Panc1 (cell line): Measurements from ENCODE around the gene MYBPC3. TPM values are rescaled to one million over a fixed set of nuclear protein-coding genes. Genes with fewer than 3 reads are reported as not detected.

Experiments
- ATAC-seq: fragments of 200-7000 bp; cut with Tn5 transposase; 2 replicates; pipeline ENCODE4 v1.9.1; 2020; ENCODE audit warnings: mild to moderate bottlenecking, moderate library complexity
- BruUV-seq: library from RNA; stranded (reverse); fragments of 400-500 nt; replicated peaks from 2 replicates; lab custom pipeline; 2021; lab: Mats Ljungman, UMichigan
- CTCF ChIA-PET: fragments of 300-600 bp; sonication (Branson Sonifier 250); formaldehyde crosslinking; loops from one replicate; lab custom pipeline; 2022; ENCODE audit warnings: antibody characterized with exemption; lab: Charles Lee
- POLR2A ChIA-PET: fragments of 300-600 bp; sonication (Branson Sonifier 250); formaldehyde crosslinking; loops from one replicate; lab custom pipeline; 2022; ENCODE audit warnings: antibody characterized with exemption; lab: Charles Lee
- DNase-seq: peaks from one replicate; pipeline ENCODE4 v3.0.0-alpha.2; 2010; ENCODE audit warnings: low read depth, low spot score
- H3K27ac ChIP-seq: 2 replicates; pipeline ENCODE4 v1.5.1; 2011; ENCODE audit warnings: mild to moderate bottlenecking, low read length, inconsistent platforms
- H3K27me3 ChIP-seq: fragments of 200-500 bp; sonication (Bioruptor generic); 2 replicates; pipeline ENCODE4 v1.6.0; 2014; ENCODE audit warnings: low read length, inconsistent platforms; ENCODE audit not compliant: control insufficient read depth, insufficient read depth
- H3K36me3 ChIP-seq: fragments of 200-500 bp; sonication (Bioruptor generic); 2 replicates; pipeline ENCODE4 v1.5.1; 2014; ENCODE audit warnings: inconsistent platforms, mild to moderate bottlenecking, low read length, moderate library complexity; ENCODE audit not compliant: control insufficient read depth, insufficient read depth
- H3K4me1 ChIP-seq: 2 replicates; pipeline ENCODE4 v1.5.1; 2011; ENCODE audit warnings: inconsistent platforms, mild to moderate bottlenecking, low read length, moderate library complexity; ENCODE audit not compliant: control insufficient read depth, insufficient read depth
- H3K4me3 ChIP-seq, 2 experiments: 2 replicates each; pipeline ENCODE4 v1.5.1; 2011 to 2012; ENCODE audit warnings: low read depth in 2 of 2, low read length in 2 of 2, mild to moderate bottlenecking in 2 of 2, inconsistent platforms in 1 of 2, moderate library complexity in 1 of 2
- H3K9me3 ChIP-seq: fragments of 200-500 bp; sonication (Bioruptor generic); 2 replicates; pipeline ENCODE4 v1.5.1; 2014; ENCODE audit warnings: low read depth, mild to moderate bottlenecking, inconsistent platforms, low read length, moderate library complexity; ENCODE audit not compliant: control insufficient read depth, insufficient read depth
- POLR2AphosphoS5 ChIP-seq: IDR thresholded peaks from 2 replicates; pipeline ENCODE4 v1.6.1; 2012; ENCODE audit warnings: mild to moderate bottlenecking, low read depth, low read length, moderate library complexity
- SIN3A ChIP-seq: IDR thresholded peaks from 2 replicates; pipeline ENCODE4 v1.6.1; 2012; ENCODE audit warnings: low read depth, mild to moderate bottlenecking, low read length, moderate library complexity, borderline replicate concordance; ENCODE audit not compliant: insufficient read depth
- TCF7L2 ChIP-seq: IDR thresholded peaks from 2 replicates; pipeline ENCODE4 v1.6.1; 2011; ENCODE audit warnings: mild to moderate bottlenecking, low read depth, low read length, inconsistent platforms
- in situ Hi-C: cut with HindIII; loops from 2 replicates; pipeline ENCODE4 v1.10.0; 2016; ENCODE audit warnings: low sequenced_read_pairs, low pct_unique_long_range_greater_than_20kb
- intact Hi-C: fragments of 100-400 bp; cut with micrococcal nuclease; formaldehyde crosslinking; loops from one replicate; pipeline ENCODE4 v1.10.0; 2022; ENCODE audit not compliant: unreplicated experiment
- total RNA-seq: library from RNA; stranded (reverse); gene quantifications from one replicate; pipeline ENCODE4 v1.2.1, GENCODE V29; 2021; ENCODE audit not compliant: unreplicated experiment
- TF ChIP-seq, protein P1 (sequence below), 2 experiments: IDR thresholded peaks; 2 replicates each; pipeline ENCODE4 v1.6.1; 2011 to 2012; ENCODE audit warnings: low read depth in 2 of 2, control low read depth in 1 of 2, low read length in 1 of 2, mild to moderate bottlenecking in 1 of 2, moderate library complexity in 1 of 2; ENCODE audit not compliant: insufficient read depth in 1 of 2
- TF ChIP-seq, protein P2 (sequence below): fragments of 450-650 bp; IDR thresholded peaks from 2 replicates; pipeline ENCODE4 v1.5.1; 2017; ENCODE audit warnings: mild to moderate bottlenecking

MYBPC3 gene
- total RNA-seq, 1 experiment from 2014 or later: not detected

DNA sequence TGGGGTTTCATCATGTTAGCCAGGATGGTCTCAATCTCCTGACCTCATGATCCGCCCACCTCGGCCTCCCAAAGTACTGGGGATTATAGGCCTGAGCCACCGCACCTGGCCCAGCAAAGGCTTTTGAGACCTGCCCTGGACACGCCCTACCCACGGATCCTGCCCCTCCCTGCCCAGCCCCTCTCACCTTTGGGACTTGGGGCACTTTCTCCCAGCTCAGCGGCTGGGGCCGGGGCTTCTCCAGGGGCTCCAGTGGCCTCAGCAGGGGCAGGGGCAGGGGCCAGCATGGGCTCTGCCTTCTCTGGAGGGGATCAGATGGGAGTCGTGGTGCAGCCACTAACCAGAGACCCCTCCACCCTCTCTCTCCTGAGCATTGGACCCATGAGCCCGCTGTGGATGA lies 2.2 kb downstream of the MYBPC3 start:
- CTCF ChIA-PET: interaction anchor here (0.6 kb wide), 2 partner anchors 42 to 172 kb away, joined by 4 read pairs; no protein-coding TSS in a partner anchor
- H3K4me3 ChIP-seq: no peak overlapping the region
- ATAC-seq: no peak
- H3K27me3 ChIP-seq: no peaks in the 10 kb centered on the region
- H3K9me3 ChIP-seq: no peaks in the 10 kb centered on the region
- no TSS peak for BruUV-seq
- H3K36me3 ChIP-seq: no peaks in the 10 kb centered on the region
- H3K27ac ChIP-seq: no peak overlapping the region
- no peak for DNase-seq
- POLR2A ChIA-PET: no interaction called here
- intact Hi-C loops: loop anchor here (10.0 kb wide), 2 partner anchors 96 to 176 kb away; partner anchors contain the start of genes ARFGAP2 and NR1H3
- no peaks in the 10 kb centered on the region for H3K4me1 ChIP-seq
- TF ChIP-seq TCF7L2 (no peak), SIN3A (no peak), POLR2AphosphoS5 (no peak)
- TF ChIP-seq, protein P1, sequence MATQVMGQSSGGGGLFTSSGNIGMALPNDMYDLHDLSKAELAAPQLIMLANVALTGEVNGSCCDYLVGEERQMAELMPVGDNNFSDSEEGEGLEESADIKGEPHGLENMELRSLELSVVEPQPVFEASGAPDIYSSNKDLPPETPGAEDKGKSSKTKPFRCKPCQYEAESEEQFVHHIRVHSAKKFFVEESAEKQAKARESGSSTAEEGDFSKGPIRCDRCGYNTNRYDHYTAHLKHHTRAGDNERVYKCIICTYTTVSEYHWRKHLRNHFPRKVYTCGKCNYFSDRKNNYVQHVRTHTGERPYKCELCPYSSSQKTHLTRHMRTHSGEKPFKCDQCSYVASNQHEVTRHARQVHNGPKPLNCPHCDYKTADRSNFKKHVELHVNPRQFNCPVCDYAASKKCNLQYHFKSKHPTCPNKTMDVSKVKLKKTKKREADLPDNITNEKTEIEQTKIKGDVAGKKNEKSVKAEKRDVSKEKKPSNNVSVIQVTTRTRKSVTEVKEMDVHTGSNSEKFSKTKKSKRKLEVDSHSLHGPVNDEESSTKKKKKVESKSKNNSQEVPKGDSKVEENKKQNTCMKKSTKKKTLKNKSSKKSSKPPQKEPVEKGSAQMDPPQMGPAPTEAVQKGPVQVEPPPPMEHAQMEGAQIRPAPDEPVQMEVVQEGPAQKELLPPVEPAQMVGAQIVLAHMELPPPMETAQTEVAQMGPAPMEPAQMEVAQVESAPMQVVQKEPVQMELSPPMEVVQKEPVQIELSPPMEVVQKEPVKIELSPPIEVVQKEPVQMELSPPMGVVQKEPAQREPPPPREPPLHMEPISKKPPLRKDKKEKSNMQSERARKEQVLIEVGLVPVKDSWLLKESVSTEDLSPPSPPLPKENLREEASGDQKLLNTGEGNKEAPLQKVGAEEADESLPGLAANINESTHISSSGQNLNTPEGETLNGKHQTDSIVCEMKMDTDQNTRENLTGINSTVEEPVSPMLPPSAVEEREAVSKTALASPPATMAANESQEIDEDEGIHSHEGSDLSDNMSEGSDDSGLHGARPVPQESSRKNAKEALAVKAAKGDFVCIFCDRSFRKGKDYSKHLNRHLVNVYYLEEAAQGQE (IDR thresholded peaks at IDR 0.05; ENCODE audit: insufficient read depth in 1 of 2, low read depth in 2 of 2, low read length in 1 of 2): no peak
- TF ChIP-seq, protein P2, sequence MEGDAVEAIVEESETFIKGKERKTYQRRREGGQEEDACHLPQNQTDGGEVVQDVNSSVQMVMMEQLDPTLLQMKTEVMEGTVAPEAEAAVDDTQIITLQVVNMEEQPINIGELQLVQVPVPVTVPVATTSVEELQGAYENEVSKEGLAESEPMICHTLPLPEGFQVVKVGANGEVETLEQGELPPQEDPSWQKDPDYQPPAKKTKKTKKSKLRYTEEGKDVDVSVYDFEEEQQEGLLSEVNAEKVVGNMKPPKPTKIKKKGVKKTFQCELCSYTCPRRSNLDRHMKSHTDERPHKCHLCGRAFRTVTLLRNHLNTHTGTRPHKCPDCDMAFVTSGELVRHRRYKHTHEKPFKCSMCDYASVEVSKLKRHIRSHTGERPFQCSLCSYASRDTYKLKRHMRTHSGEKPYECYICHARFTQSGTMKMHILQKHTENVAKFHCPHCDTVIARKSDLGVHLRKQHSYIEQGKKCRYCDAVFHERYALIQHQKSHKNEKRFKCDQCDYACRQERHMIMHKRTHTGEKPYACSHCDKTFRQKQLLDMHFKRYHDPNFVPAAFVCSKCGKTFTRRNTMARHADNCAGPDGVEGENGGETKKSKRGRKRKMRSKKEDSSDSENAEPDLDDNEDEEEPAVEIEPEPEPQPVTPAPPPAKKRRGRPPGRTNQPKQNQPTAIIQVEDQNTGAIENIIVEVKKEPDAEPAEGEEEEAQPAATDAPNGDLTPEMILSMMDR: no peak
- in situ Hi-C loops: no loop called here

DNA sequence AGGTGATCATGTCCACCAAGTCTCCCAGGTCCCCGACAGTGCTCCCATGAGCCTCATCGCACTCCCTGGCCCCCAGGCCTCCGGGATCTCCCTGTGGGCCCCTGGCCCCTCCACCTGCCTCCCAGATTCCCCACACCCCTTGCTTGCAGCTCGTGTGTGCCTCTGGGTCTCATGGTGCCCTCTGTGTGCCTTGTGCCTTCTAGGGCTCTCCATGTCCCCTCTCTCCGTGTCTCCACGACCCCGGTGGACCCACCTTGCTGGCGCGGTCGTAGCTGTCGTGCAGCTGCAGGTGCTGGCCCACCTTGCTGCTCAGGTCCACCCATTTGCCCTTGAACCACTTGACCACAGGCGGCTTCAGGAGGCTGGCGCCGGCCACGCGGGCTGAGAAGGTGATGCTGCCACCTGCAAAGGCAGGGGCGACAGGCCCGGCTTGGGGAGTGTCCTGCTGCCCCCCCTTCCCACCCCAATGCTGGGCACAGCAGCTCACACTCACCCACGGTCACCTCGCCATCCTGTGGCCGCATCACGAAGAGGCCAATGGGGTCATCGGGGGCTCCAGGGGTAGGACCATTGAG lies 2.9 kb downstream of the MYBPC3 start:
- BruUV-seq: no TSS peak
- Histone ChIP-seq H3K4me1 (no peaks in the 10 kb centered on the region), H3K9me3 (no peaks in the 10 kb centered on the region), H3K4me3 (no peak overlapping the region), H3K27me3 (no peaks in the 10 kb centered on the region), H3K36me3 (no peaks in the 10 kb centered on the region), H3K27ac (no peak overlapping the region)
- ATAC-seq (no peak), DNase-seq (no peak)
- in situ Hi-C loops (no loop called here), intact Hi-C loops (loop anchor here (10.0 kb wide), 2 partner anchors 95 to 175 kb away; partner anchors contain the start of genes ARFGAP2 and NR1H3)
- POLR2A ChIA-PET: interaction anchor here (0.6 kb wide), 1 partner anchor 57 kb away, joined by 5 read pairs; no protein-coding TSS in a partner anchor
- TF ChIP-seq TCF7L2 (no peak), POLR2AphosphoS5 (no peak), SIN3A (no peak)
- TF ChIP-seq, protein P2: no peak
- TF ChIP-seq, protein P1 (IDR thresholded peaks at IDR 0.05; ENCODE audit: insufficient read depth in 1 of 2, low read depth in 2 of 2, low read length in 1 of 2): no peak
- CTCF ChIA-PET: interaction anchor here (0.6 kb wide), 3 partner anchors 43 to 171 kb away, joined by 3 to 4 read pairs (median 4); no protein-coding TSS in a partner anchor
